OCI-LY7 (cell line): ENCODE measurements around the gene ST6GAL1. TPM values are rescaled to one million over a fixed set of nuclear protein-coding genes. Genes with fewer than 3 reads are reported as not detected.
"Not testable (repeated sequence)": the region's sequence is repeated elsewhere in the genome, so short reads cannot be mapped to it uniquely, and the experiment has no call there.

Source experiments
- BruUV-seq: library from RNA; stranded (reverse); fragments of 400-500 nt; replicated peaks from 2 replicates; lab custom pipeline; 2021; lab: Mats Ljungman, UMichigan
- CTCF ChIA-PET: fragments of 300-600 bp; sonication (Branson Sonifier 250); formaldehyde crosslinking; loops from one replicate; lab custom pipeline; 2022; ENCODE audit warnings: antibody characterized with exemption; ENCODE audit not compliant: unreplicated experiment; lab: Charles Lee
- POLR2A ChIA-PET: fragments of 300-600 bp; sonication (Branson Sonifier 250); formaldehyde crosslinking; loops from one replicate; lab custom pipeline; 2022; ENCODE audit warnings: antibody characterized with exemption; lab: Charles Lee
- DNase-seq: peaks from one replicate; pipeline ENCODE4 v3.0.0-alpha.2; 2015; ENCODE audit warnings: low spot score
- H2AFZ ChIP-seq: fragments of 200-600 bp; sonication (generic), shearing (Covaris generic); 2 replicates; pipeline ENCODE4 v1.6.1; 2014; ENCODE audit warnings: mild to moderate bottlenecking, antibody characterized with exemption, low read length, moderate library complexity
- H3K27ac ChIP-seq: fragments of 200-600 bp; sonication (generic); 2 replicates; pipeline ENCODE4 v1.5.1; 2014; ENCODE audit warnings: mixed run types, low read depth, mild to moderate bottlenecking, moderate library complexity, low read length, inconsistent platforms; ENCODE audit not compliant: poor library complexity, severe bottlenecking
- H3K36me3 ChIP-seq: fragments of 200-600 bp; sonication (generic); 2 replicates; pipeline ENCODE4 v1.6.1; 2014; ENCODE audit warnings: mild to moderate bottlenecking, antibody characterized with exemption, low read length, moderate library complexity, mixed read lengths; ENCODE audit not compliant: insufficient read depth
- H3K4me1 ChIP-seq: fragments of 200-600 bp; sonication (generic); 2 replicates; pipeline ENCODE4 v1.5.1; 2014; ENCODE audit warnings: mild to moderate bottlenecking, low read length; ENCODE audit not compliant: insufficient read depth, poor library complexity, severe bottlenecking
- H3K4me2 ChIP-seq: fragments of 200-600 bp; sonication (generic); 2 replicates; pipeline ENCODE4 v1.6.1; 2014; ENCODE audit warnings: mild to moderate bottlenecking, low read length
- H3K4me3 ChIP-seq: fragments of 200-600 bp; sonication (generic); 2 replicates; pipeline ENCODE4 v1.5.1; 2014; ENCODE audit warnings: mild to moderate bottlenecking, low read depth, low read length; ENCODE audit not compliant: poor library complexity, severe bottlenecking
- H3K79me2 ChIP-seq: fragments of 200-600 bp; sonication (generic); 2 replicates; pipeline ENCODE4 v1.6.1; 2016; ENCODE audit warnings: low read depth, mild to moderate bottlenecking, low read length, moderate library complexity, mixed read lengths; ENCODE audit not compliant: insufficient read depth
- H3K9me2 ChIP-seq: fragments of 200-600 bp; sonication (generic); 2 replicates; pipeline ENCODE4 v1.6.1; 2016; ENCODE audit warnings: mild to moderate bottlenecking, low read length, mixed read lengths; ENCODE audit not compliant: insufficient read depth
- H3K9me3 ChIP-seq: fragments of 200-600 bp; sonication (generic); 2 replicates; pipeline ENCODE4 v1.6.1; 2014; ENCODE audit warnings: mild to moderate bottlenecking, mixed run types, low read length, mixed read lengths
- H4K20me1 ChIP-seq: fragments of 200-600 bp; sonication (generic); 2 replicates; pipeline ENCODE4 v1.6.1; 2014; ENCODE audit warnings: mild to moderate bottlenecking, antibody characterized with exemption, low read length, moderate library complexity, mixed read lengths; ENCODE audit not compliant: insufficient read depth
- CTCF ChIP-seq: fragments of 200-600 bp; sonication (generic); conservative IDR thresholded peaks from 2 replicates; pipeline ENCODE4 v1.5.1; 2014; ENCODE audit warnings: mild to moderate bottlenecking, antibody characterized with exemption, low read length, moderate library complexity, mixed read lengths
- EZH2phosphoT487 ChIP-seq: fragments of 200-600 bp; sonication (generic); IDR thresholded peaks from 2 replicates; pipeline ENCODE4 v1.6.1; 2018; ENCODE audit warnings: low read depth, borderline replicate concordance, mild to moderate bottlenecking, mixed run types, antibody characterized with exemption, low read length, moderate library complexity, mixed read lengths
- intact Hi-C: fragments of 100-400 bp; cut with micrococcal nuclease; formaldehyde crosslinking; loops from one replicate; pipeline ENCODE4 v1.10.0; 2022; ENCODE audit not compliant: unreplicated experiment
- total RNA-seq, 2 experiments: library from RNA; depleted of rRNA in 1 of 2; stranded (reverse); fragments of >200 nt in 1 of 2; shearing (Covaris generic) in 1 of 2; gene quantifications; 2 replicates each; pipeline ENCODE4 v1.2.3, GENCODE V29; 2014 to 2022

ST6GAL1 gene
- total RNA-seq, 2 experiments from 2014 or later: 192 to 375 TPM

- POLR2A ChIA-PET: no interaction called here
- H3K4me3 ChIP-seq: no peak overlapping the region
- H4K20me1 ChIP-seq: no peaks in the 10 kb centered on the region
- H3K9me3 ChIP-seq: no peaks in the 10 kb centered on the region
- no peaks in the 10 kb centered on the region for H3K79me2 ChIP-seq
- no peak overlapping the region for H3K4me2 ChIP-seq
- H3K4me1 ChIP-seq: no peaks in the 10 kb centered on the region
- TF ChIP-seq CTCF (no peak), EZH2phosphoT487 (no peak)
- CTCF ChIA-PET: no interaction called here
- H3K36me3 ChIP-seq: no peaks in the 10 kb centered on the region
- no peaks in the 10 kb centered on the region for H3K9me2 ChIP-seq
- DNase-seq: no peak
- no peak overlapping the region for H2AFZ ChIP-seq
- BruUV-seq: no TSS peak
- intact Hi-C loops: no loop called here
- no peak overlapping the region for H3K27ac ChIP-seq
Observed at GRCh38 chr3:186902154-186902553, 28.2 kb upstream of the ST6GAL1 start.

GRCh38 chr3:186902713-186903112 lies 27.6 kb upstream of the ST6GAL1 start:
- no peak overlapping the region for H3K4me3 ChIP-seq
- no peak overlapping the region for H2AFZ ChIP-seq
- intact Hi-C loops: no loop called here
- DNase-seq: no peak
- TF ChIP-seq EZH2phosphoT487 (no peak), CTCF (no peak)
- H3K4me1 ChIP-seq: no peaks in the 10 kb centered on the region
- ChIA-PET POLR2A (interaction anchor here (0.7 kb wide), 1 partner anchor 60 kb away, joined by 3 read pairs; the partner anchor contains the start of gene ADIPOQ), CTCF (no interaction called here)
- H4K20me1 ChIP-seq: no peaks in the 10 kb centered on the region
- BruUV-seq: no TSS peak
- H3K9me2 ChIP-seq: no peaks in the 10 kb centered on the region
- H3K36me3 ChIP-seq: no peaks in the 10 kb centered on the region
- no peak overlapping the region for H3K27ac ChIP-seq
- H3K4me2 ChIP-seq: no peak overlapping the region
- H3K79me2 ChIP-seq: no peaks in the 10 kb centered on the region
- no peaks in the 10 kb centered on the region for H3K9me3 ChIP-seq

- H3K4me1 ChIP-seq, intact Hi-C loops, H3K79me2 ChIP-seq, H3K9me3 ChIP-seq, DNase-seq, BruUV-seq, H3K4me2 ChIP-seq, H2AFZ ChIP-seq, H3K9me2 ChIP-seq, H4K20me1 ChIP-seq, H3K4me3 ChIP-seq, H3K27ac ChIP-seq, CTCF ChIA-PET, H3K36me3 ChIP-seq: not testable (repeated sequence)
- POLR2A ChIA-PET: interaction anchor here (0.7 kb wide), 1 partner anchor 61 kb away, joined by 3 read pairs; the partner anchor contains the start of gene ADIPOQ
Observed at GRCh38 chr3:186903676-186904075, 26.6 kb upstream of the ST6GAL1 start.

- H3K9me3 ChIP-seq, H3K9me2 ChIP-seq, H3K4me3 ChIP-seq, H3K4me1 ChIP-seq, CTCF ChIA-PET, H3K36me3 ChIP-seq, H3K4me2 ChIP-seq, H3K79me2 ChIP-seq, intact Hi-C loops, DNase-seq, H4K20me1 ChIP-seq, H2AFZ ChIP-seq, BruUV-seq, H3K27ac ChIP-seq: not testable (repeated sequence)
- POLR2A ChIA-PET: interaction anchor here (1.1 kb wide), 1 partner anchor 26 kb away, joined by 3 read pairs; no protein-coding TSS in a partner anchor
Observed at GRCh38 chr3:186907075-186907474, 23.3 kb upstream of the ST6GAL1 start.
